ENCODE results near the gene ITGAE.

DNA sequence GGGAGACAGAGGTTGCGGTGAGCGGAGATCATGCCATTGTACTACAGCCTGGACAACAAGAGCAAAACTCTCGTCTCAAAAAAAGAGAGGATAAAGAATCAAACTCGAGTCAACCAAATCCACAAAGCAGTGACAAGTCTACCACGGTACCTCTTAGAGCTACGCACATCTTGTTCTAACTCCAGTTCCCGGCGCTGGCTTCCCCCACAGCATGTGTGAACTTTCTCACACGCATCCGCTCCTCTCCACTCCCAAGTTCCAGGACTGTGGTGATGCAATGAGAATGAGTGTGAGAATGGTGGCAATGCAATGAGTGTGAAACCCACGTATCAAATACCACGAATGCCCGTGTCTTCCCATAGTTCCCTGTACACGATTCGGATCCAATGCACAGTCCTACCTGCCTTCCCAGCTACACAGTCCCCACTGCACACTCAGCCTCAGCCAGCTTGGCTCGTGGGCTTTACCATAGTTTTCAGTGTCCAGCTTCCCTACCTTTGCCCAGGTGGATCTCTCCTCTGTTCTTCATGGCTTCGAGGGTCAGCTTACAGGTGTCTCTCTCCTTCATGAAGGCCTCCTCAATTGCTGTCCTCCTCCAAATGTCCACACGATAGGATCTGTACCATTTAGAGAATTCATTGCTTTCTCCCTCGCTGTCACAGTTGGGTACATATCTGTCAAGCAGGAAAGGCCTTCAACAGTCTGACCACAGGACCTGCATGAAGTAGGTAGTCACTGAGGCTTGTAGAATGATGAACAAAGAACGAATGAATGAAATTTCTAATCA lies 95.9 kb downstream of the ITGAE start:
- TF ChIP-seq, protein P1, sequence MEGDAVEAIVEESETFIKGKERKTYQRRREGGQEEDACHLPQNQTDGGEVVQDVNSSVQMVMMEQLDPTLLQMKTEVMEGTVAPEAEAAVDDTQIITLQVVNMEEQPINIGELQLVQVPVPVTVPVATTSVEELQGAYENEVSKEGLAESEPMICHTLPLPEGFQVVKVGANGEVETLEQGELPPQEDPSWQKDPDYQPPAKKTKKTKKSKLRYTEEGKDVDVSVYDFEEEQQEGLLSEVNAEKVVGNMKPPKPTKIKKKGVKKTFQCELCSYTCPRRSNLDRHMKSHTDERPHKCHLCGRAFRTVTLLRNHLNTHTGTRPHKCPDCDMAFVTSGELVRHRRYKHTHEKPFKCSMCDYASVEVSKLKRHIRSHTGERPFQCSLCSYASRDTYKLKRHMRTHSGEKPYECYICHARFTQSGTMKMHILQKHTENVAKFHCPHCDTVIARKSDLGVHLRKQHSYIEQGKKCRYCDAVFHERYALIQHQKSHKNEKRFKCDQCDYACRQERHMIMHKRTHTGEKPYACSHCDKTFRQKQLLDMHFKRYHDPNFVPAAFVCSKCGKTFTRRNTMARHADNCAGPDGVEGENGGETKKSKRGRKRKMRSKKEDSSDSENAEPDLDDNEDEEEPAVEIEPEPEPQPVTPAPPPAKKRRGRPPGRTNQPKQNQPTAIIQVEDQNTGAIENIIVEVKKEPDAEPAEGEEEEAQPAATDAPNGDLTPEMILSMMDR (IDR thresholded peaks at IDR 0.05) = no peak
- no peak for TF ChIP-seq POLR2A (IDR thresholded peaks at IDR 0.05)
